Midbrain (tissue), 1 donor: Measurements from ENCODE around the gene FOXD3.
A peak's percentile ranks its signal among the peaks of the same experiment; 100 is the strongest.

Experiments
- DNase-seq: peaks from one replicate; lab custom pipeline; 2025; lab: John Stamatoyannopoulos, UW

The FOXD3 gene

DNA sequence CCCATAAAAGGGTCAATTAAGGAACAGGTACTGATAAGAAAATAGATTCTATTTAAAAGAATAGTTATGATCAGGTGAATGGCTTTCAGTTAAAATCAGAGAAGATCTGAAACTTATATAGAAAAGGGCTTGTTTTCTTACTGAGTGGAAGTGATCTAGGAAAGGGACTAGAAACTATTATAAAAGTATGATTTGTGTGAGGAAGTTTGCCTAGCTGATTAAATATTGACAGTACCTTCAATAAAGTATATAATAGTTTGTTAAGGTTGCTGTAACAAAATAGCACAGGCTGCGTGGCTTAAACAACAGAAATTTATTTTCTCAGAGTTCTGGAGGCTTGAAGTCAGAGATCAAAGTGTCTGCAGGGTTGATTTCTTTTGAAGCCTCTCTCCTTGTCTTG, 39.7 kb downstream of the FOXD3 start:
- DNase-seq, result no peak

DNA sequence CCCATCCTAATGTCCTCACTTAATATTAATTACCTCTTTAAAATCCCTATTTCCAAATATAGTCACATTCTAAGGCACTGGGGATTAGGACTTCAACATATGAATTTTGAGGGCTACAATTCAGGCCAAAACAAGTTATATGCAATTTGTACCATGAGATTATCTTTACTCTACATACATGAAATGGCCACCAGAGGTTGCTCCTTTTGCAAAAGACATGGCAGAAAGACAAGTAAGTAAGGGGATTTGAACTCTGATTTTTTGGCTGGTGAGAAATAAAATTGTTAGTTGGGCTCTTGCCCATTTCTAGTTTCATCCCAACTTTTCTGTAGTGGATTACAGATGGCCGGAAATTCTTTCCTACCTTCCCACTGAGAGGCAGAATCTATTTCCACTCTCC, 40.2 kb downstream of the FOXD3 start:
- no peak for DNase-seq

DNA sequence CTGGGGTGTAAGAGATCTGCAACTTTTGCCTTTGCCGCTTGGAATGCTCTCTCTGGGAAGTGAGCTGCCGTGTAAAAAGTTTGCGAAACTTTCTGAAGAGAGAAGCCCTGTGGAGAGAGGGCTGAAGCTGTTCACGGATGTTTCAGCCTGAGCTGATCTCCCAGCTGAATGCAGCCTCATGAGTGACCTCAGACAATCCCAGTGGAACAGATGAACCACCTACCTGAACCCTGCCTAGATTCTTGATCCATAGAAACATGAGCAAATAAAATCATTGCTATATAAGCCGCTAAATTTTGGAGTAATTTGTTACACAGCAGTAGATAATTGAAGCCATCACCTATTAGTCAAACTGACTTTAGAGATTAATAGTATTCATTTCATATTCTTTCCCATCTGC, 40.6 kb downstream of the FOXD3 start:
- no peak for DNase-seq

DNA sequence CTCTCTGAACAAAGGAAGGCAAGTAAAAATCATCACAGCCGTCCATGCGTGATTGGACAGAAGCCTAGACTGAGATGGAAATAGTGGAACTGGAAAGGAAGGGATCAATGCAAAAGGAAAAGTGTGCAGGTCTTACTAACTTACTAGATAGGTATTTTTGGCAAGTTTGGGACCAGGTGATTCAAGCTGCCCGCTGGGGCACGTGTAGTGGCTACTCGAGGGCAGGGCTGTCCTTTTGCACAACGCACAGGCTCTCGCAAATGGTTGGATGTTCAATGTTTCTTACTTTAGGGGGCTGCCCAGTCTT, 44.5 kb downstream of the FOXD3 start:
- DNase-seq, result no peak

DNA sequence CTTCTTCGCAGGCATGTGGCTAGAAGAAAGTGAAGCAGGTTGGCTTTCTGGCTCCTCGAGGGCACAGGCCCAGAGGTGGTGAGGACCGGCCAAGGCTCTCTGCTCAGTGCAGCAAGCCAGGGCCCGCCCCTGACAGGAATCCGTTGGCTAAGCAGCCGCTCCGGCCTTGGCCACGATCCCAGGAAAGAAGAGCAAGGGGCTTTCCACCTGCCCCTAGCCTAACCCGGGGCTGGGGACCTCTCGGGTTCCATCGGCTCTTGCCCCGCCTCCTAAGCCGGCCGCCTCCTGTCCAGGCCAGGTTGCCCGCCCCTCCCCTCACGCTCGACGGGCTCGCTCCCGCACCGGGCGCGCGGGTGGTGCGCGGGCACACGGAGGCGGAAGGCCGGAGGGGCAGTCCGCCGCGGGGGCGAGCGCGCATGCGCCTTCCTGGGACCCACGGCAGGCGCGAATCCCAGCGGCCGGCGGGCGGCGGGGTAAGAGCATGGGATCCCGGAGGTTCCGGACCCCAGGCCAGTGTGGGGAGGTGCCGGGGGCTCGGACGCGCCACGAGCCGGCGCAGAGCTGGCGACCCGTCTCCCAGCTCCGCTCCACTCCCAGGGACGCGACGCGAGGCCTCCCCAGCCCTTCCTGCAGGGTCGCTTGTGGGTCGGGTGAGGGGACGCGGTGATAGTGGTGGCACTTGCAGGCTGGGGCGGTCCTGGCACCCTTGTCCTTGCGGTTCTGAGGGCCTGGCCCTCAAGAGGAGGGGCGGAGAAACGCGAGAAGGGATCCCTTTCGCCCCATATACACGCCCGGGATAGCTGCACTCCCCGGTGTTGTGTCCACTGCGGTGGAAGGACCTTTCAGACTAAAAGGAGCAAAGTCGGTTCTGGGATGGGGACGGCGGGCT, 45.1 kb downstream of the FOXD3 start, which contains the start of gene ALG6:
ALG6 (plus strand) TSS at position 413 of the 889 bp plus-strand sequence. CDS start 3,351 bp downstream, outside the sequence.
- DNase-seq, result peak; percentile 94

DNA sequence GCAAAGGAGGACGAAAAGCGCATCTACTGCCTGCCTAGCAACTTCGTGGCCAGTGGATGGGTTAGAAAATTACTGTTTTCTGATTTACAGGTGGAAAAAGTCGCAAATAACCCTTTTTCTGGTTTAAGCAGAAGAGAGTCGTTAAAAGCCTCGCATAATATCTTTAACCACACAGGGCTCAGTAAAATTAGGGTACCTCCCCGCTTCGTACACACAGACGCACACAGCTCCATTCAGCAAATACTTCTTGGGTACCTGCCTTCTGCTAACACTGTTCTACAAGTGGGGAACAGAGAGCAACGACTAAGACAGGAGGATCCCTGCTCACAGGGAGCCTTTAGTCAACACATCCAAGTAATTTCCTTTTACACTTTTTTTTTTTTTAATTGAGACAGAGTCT, 45.8 kb downstream of the FOXD3 start:
- no peak for DNase-seq
